Measurements from ENCODE around the gene ARHGAP15.

Gene ARHGAP15

GRCh38 chr2:143175438-143175837 is 46.2 kb downstream of the ARHGAP15 start:
- H3K9ac ChIP-seq (ENCODE audit: low read depth, low read length), result no peak overlapping the region
- no peaks in the 10 kb centered on the region for H3K36me3 ChIP-seq (ENCODE audit: control insufficient read depth, insufficient read depth, low read length)
- no peaks in the 10 kb centered on the region for H3K27me3 ChIP-seq (ENCODE audit: control insufficient read depth, insufficient read depth, low read length)
- no peaks in the 10 kb centered on the region for H3K9me3 ChIP-seq (ENCODE audit: control insufficient read depth, insufficient read depth, low read length)
- no peak overlapping the region for H3K4me3 ChIP-seq (ENCODE audit: low read depth, low read length)
- H3K27ac ChIP-seq (ENCODE audit: low read depth, low read length), result no peak overlapping the region
- H3K4me1 ChIP-seq (ENCODE audit: control insufficient read depth, insufficient read depth, low read length), result peaks cover 8% of the 10 kb centered on the region

- no peaks in the 10 kb centered on the region for H3K9me3 ChIP-seq (ENCODE audit: control insufficient read depth, insufficient read depth, low read length)
- H3K4me3 ChIP-seq (ENCODE audit: low read depth, low read length), result no peak overlapping the region
- H3K27ac ChIP-seq (ENCODE audit: low read depth, low read length), result no peak overlapping the region
- peaks cover 1% of the 10 kb centered on the region; the same call in 1 of the 2 replicates for H3K4me1 ChIP-seq (ENCODE audit: control insufficient read depth, insufficient read depth, low read length)
- H3K9ac ChIP-seq (ENCODE audit: low read depth, low read length), result no peak overlapping the region
- no peaks in the 10 kb centered on the region for H3K27me3 ChIP-seq (ENCODE audit: control insufficient read depth, insufficient read depth, low read length)
- H3K36me3 ChIP-seq (ENCODE audit: control insufficient read depth, insufficient read depth, low read length), result no peaks in the 10 kb centered on the region
Measured at GRCh38 chr2:143176606-143177005, 47.4 kb downstream of the ARHGAP15 start.

GRCh38 chr2:143177096-143177786 is 48.0 kb downstream of the ARHGAP15 start:
- no peaks in the 10 kb centered on the region for H3K36me3 ChIP-seq (ENCODE audit: control insufficient read depth, insufficient read depth, low read length)
- no peak overlapping the region for H3K27ac ChIP-seq (ENCODE audit: low read depth, low read length)
- H3K9ac ChIP-seq (ENCODE audit: low read depth, low read length), result no peak overlapping the region
- no peaks in the 10 kb centered on the region for H3K27me3 ChIP-seq (ENCODE audit: control insufficient read depth, insufficient read depth, low read length)
- no peaks in the 10 kb centered on the region for H3K9me3 ChIP-seq (ENCODE audit: control insufficient read depth, insufficient read depth, low read length)
- H3K4me3 ChIP-seq (ENCODE audit: low read depth, low read length), result no peak overlapping the region
- H3K4me1 ChIP-seq (ENCODE audit: control insufficient read depth, insufficient read depth, low read length), result no peaks in the 10 kb centered on the region

- Histone ChIP-seq H3K4me1 (ENCODE audit: control insufficient read depth, insufficient read depth, low read length) (no peaks in the 10 kb centered on the region), H3K9me3 (ENCODE audit: control insufficient read depth, insufficient read depth, low read length) (no peaks in the 10 kb centered on the region), H3K36me3 (ENCODE audit: control insufficient read depth, insufficient read depth, low read length) (no peaks in the 10 kb centered on the region), H3K27me3 (ENCODE audit: control insufficient read depth, insufficient read depth, low read length) (no peaks in the 10 kb centered on the region), H3K4me3 (ENCODE audit: low read depth, low read length) (no peak overlapping the region), H3K9ac (ENCODE audit: low read depth, low read length) (no peak overlapping the region), H3K27ac (ENCODE audit: low read depth, low read length) (no peak overlapping the region)
Measured at GRCh38 chr2:143181494-143181893, 52.3 kb downstream of the ARHGAP15 start.

GRCh38 chr2:143182649-143183048 is 53.4 kb downstream of the ARHGAP15 start:
- Histone ChIP-seq H3K27ac (ENCODE audit: low read depth, low read length) (no peak overlapping the region), H3K36me3 (ENCODE audit: control insufficient read depth, insufficient read depth, low read length) (no peaks in the 10 kb centered on the region), H3K4me3 (ENCODE audit: low read depth, low read length) (no peak overlapping the region), H3K27me3 (ENCODE audit: control insufficient read depth, insufficient read depth, low read length) (no peaks in the 10 kb centered on the region), H3K4me1 (ENCODE audit: control insufficient read depth, insufficient read depth, low read length) (no peaks in the 10 kb centered on the region), H3K9ac (ENCODE audit: low read depth, low read length) (no peak overlapping the region), H3K9me3 (ENCODE audit: control insufficient read depth, insufficient read depth, low read length) (no peaks in the 10 kb centered on the region)

GRCh38 chr2:143183804-143184463 is 54.7 kb downstream of the ARHGAP15 start:
- H3K27me3 ChIP-seq (ENCODE audit: control insufficient read depth, insufficient read depth, low read length), result no peaks in the 10 kb centered on the region
- H3K4me1 ChIP-seq (ENCODE audit: control insufficient read depth, insufficient read depth, low read length), result no peaks in the 10 kb centered on the region
- H3K27ac ChIP-seq (ENCODE audit: low read depth, low read length), result no peak overlapping the region
- no peak overlapping the region for H3K4me3 ChIP-seq (ENCODE audit: low read depth, low read length)
- no peaks in the 10 kb centered on the region for H3K36me3 ChIP-seq (ENCODE audit: control insufficient read depth, insufficient read depth, low read length)
- H3K9me3 ChIP-seq (ENCODE audit: control insufficient read depth, insufficient read depth, low read length), result no peaks in the 10 kb centered on the region
- H3K9ac ChIP-seq (ENCODE audit: low read depth, low read length), result no peak overlapping the region

- H3K9ac ChIP-seq (ENCODE audit: low read depth, low read length), result no peak overlapping the region
- no peaks in the 10 kb centered on the region for H3K36me3 ChIP-seq (ENCODE audit: control insufficient read depth, insufficient read depth, low read length)
- no peaks in the 10 kb centered on the region for H3K9me3 ChIP-seq (ENCODE audit: control insufficient read depth, insufficient read depth, low read length)
- no peak overlapping the region for H3K4me3 ChIP-seq (ENCODE audit: low read depth, low read length)
- no peaks in the 10 kb centered on the region for H3K4me1 ChIP-seq (ENCODE audit: control insufficient read depth, insufficient read depth, low read length)
- no peaks in the 10 kb centered on the region for H3K27me3 ChIP-seq (ENCODE audit: control insufficient read depth, insufficient read depth, low read length)
- H3K27ac ChIP-seq (ENCODE audit: low read depth, low read length), result no peak overlapping the region
Measured at GRCh38 chr2:143186876-143187275, 57.7 kb downstream of the ARHGAP15 start.

GRCh38 chr2:143190431-143190830 is 61.2 kb downstream of the ARHGAP15 start:
- H3K9me3 ChIP-seq (ENCODE audit: control insufficient read depth, insufficient read depth, low read length), result no peaks in the 10 kb centered on the region
- H3K36me3 ChIP-seq (ENCODE audit: control insufficient read depth, insufficient read depth, low read length), result no peaks in the 10 kb centered on the region
- no peak overlapping the region for H3K9ac ChIP-seq (ENCODE audit: low read depth, low read length)
- H3K27ac ChIP-seq (ENCODE audit: low read depth, low read length), result no peak overlapping the region
- no peaks in the 10 kb centered on the region for H3K4me1 ChIP-seq (ENCODE audit: control insufficient read depth, insufficient read depth, low read length)
- H3K27me3 ChIP-seq (ENCODE audit: control insufficient read depth, insufficient read depth, low read length), result no peaks in the 10 kb centered on the region
- H3K4me3 ChIP-seq (ENCODE audit: low read depth, low read length), result no peak overlapping the region

GRCh38 chr2:143192106-143192505 is 62.9 kb downstream of the ARHGAP15 start:
- no peak overlapping the region for H3K4me3 ChIP-seq (ENCODE audit: low read depth, low read length)
- H3K9me3 ChIP-seq (ENCODE audit: control insufficient read depth, insufficient read depth, low read length), result no peaks in the 10 kb centered on the region
- H3K27me3 ChIP-seq (ENCODE audit: control insufficient read depth, insufficient read depth, low read length), result no peaks in the 10 kb centered on the region
- H3K36me3 ChIP-seq (ENCODE audit: control insufficient read depth, insufficient read depth, low read length), result no peaks in the 10 kb centered on the region
- no peak overlapping the region for H3K9ac ChIP-seq (ENCODE audit: low read depth, low read length)
- no peak overlapping the region for H3K27ac ChIP-seq (ENCODE audit: low read depth, low read length)
- H3K4me1 ChIP-seq (ENCODE audit: control insufficient read depth, insufficient read depth, low read length), result no peaks in the 10 kb centered on the region

- Histone ChIP-seq H3K9me3 (ENCODE audit: control insufficient read depth, insufficient read depth, low read length) (no peaks in the 10 kb centered on the region), H3K27me3 (ENCODE audit: control insufficient read depth, insufficient read depth, low read length) (no peaks in the 10 kb centered on the region), H3K4me1 (ENCODE audit: control insufficient read depth, insufficient read depth, low read length) (no peaks in the 10 kb centered on the region), H3K9ac (ENCODE audit: low read depth, low read length) (no peak overlapping the region), H3K27ac (ENCODE audit: low read depth, low read length) (no peak overlapping the region), H3K36me3 (ENCODE audit: control insufficient read depth, insufficient read depth, low read length) (no peaks in the 10 kb centered on the region), H3K4me3 (ENCODE audit: low read depth, low read length) (no peak overlapping the region)
Measured at GRCh38 chr2:143192716-143193115, 63.5 kb downstream of the ARHGAP15 start.

- H3K4me1 ChIP-seq (ENCODE audit: control insufficient read depth, insufficient read depth, low read length), result no peaks in the 10 kb centered on the region
Measured at GRCh38 chr2:143193121-143193520, 63.9 kb downstream of the ARHGAP15 start.

More at GRCh38 chr2:143193121-143193520, 63.9 kb downstream of the ARHGAP15 start:
- Histone ChIP-seq H3K9me3 (ENCODE audit: control insufficient read depth, insufficient read depth, low read length) (no peaks in the 10 kb centered on the region), H3K36me3 (ENCODE audit: control insufficient read depth, insufficient read depth, low read length) (no peaks in the 10 kb centered on the region), H3K27ac (ENCODE audit: low read depth, low read length) (no peak overlapping the region), H3K4me3 (ENCODE audit: low read depth, low read length) (no peak overlapping the region), H3K27me3 (ENCODE audit: control insufficient read depth, insufficient read depth, low read length) (no peaks in the 10 kb centered on the region), H3K9ac (ENCODE audit: low read depth, low read length) (no peak overlapping the region)
